Stimulated activated CD4-positive, alpha-beta T cell treated with anti-CD3 and anti-CD28 coated beads, Interleukin-2, amount 100 ng/mL, for 24 hours (primary cell): ENCODE data around the gene CAB39.

Source experiments
- DNase-seq, 2 donors: peaks; one replicate each; pipeline ENCODE4 v3.0.0-alpha.2; 2020

The CAB39 gene

GRCh38 chr2:230788554-230789175 is 76.0 kb downstream of the CAB39 start:
- no peak for DNase-seq

- no peak for DNase-seq
These were observed 78.3 kb downstream of the CAB39 start for GRCh38 chr2:230790981-230791380.

- peak; percentile 56 to 73 for DNase-seq
These were observed 81.1 kb downstream of the CAB39 start for GRCh38 chr2:230793572-230794359.

- DNase-seq: peak; percentile 35 to 44
These were observed 81.9 kb downstream of the CAB39 start for GRCh38 chr2:230794497-230794896.

GRCh38 chr2:230795856-230796255 is 83.2 kb downstream of the CAB39 start:
- no peak for DNase-seq

GRCh38 chr2:230796280-230796862 is 83.7 kb downstream of the CAB39 start:
- DNase-seq: no peak

- DNase-seq: no peak
These were observed 85.2 kb downstream of the CAB39 start for GRCh38 chr2:230797515-230798495.

GRCh38 chr2:230798769-230799399 is 86.2 kb downstream of the CAB39 start:
- DNase-seq: peak in 1 of 2 donors; percentile 49

GRCh38 chr2:230805353-230806017 is 92.8 kb downstream of the CAB39 start:
- DNase-seq: no peak

GRCh38 chr2:230807729-230808128 is 95.1 kb downstream of the CAB39 start:
- DNase-seq: no peak

- DNase-seq: no peak
These were observed 96.4 kb downstream of the CAB39 start for GRCh38 chr2:230809015-230809414.

GRCh38 chr2:230809677-230810251 is 97.1 kb downstream of the CAB39 start:
- DNase-seq: no peak

GRCh38 chr2:230811508-230811907 is 98.9 kb downstream of the CAB39 start:
- no peak for DNase-seq

- DNase-seq: no peak
These were observed 99.4 kb downstream of the CAB39 start for GRCh38 chr2:230812033-230812432.

- no peak for DNase-seq
These were observed 102.0 kb downstream of the CAB39 start for GRCh38 chr2:230814616-230815015.

- DNase-seq: no peak
These were observed 102.4 kb downstream of the CAB39 start for GRCh38 chr2:230815088-230815487.

GRCh38 chr2:230816735-230817134 is 104.1 kb downstream of the CAB39 start:
- no peak for DNase-seq

- no peak for DNase-seq
These were observed 106.8 kb downstream of the CAB39 start for GRCh38 chr2:230819433-230819832.

GRCh38 chr2:230821261-230821990 is 108.8 kb downstream of the CAB39 start:
- DNase-seq: no peak

- no peak for DNase-seq
These were observed 109.4 kb downstream of the CAB39 start for GRCh38 chr2:230821991-230822520.
